Measurements from ENCODE around the gene GPR55. TPM values are rescaled to one million over a fixed set of nuclear protein-coding genes. Genes with fewer than 3 reads are reported as not detected.

Gene GPR55
- total RNA-seq, 4 donors from 2014 or later = 0.72 to 1.2 TPM; not detected in 2

GRCh38 chr2:230898713-230899091 is 26.3 kb downstream of the GPR55 start:
- peak in 1 of 2 donors; percentile 67 for DNase-seq (ENCODE audit: low spot score in 2 of 2)
- 65% methylated on average over 4 of the region's 8 CpGs for WGBS

GRCh38 chr2:230898016-230898712 is 26.9 kb downstream of the GPR55 start:
- H3K27me3 ChIP-seq = peaks cover 28% of the 10 kb centered on the region
- H3K4me1 ChIP-seq = no peaks in the 10 kb centered on the region
- TF ChIP-seq CTCF (IDR thresholded peaks at IDR 0.05) (no peak), EP300 (IDR thresholded peaks at IDR 0.05) (no peak), POLR2AphosphoS5 (IDR thresholded peaks at IDR 0.05) (no peak), POLR2A (IDR thresholded peaks at IDR 0.05) (no peak)
- no peak overlapping the region for H3K4me3 ChIP-seq
- H3K9me3 ChIP-seq = no peaks in the 10 kb centered on the region
- DNase-seq (ENCODE audit: low spot score in 2 of 2) = peak in 1 of 2 donors; percentile 78
- H3K36me3 ChIP-seq = no peaks in the 10 kb centered on the region
- WGBS = 94% methylated on average over 8 of the region's 13 CpGs
- no peak overlapping the region for H3K27ac ChIP-seq

More at GRCh38 chr2:230898713-230899091, 26.3 kb downstream of the GPR55 start:
- H3K9me3 ChIP-seq = no peaks in the 10 kb centered on the region
- H3K27ac ChIP-seq = no peak overlapping the region
- H3K36me3 ChIP-seq = no peaks in the 10 kb centered on the region
- H3K4me1 ChIP-seq = no peaks in the 10 kb centered on the region
- no peak overlapping the region for H3K4me3 ChIP-seq
- H3K27me3 ChIP-seq = peaks cover 28% of the 10 kb centered on the region
- TF ChIP-seq POLR2AphosphoS5 (IDR thresholded peaks at IDR 0.05) (no peak), CTCF (IDR thresholded peaks at IDR 0.05) (no peak), POLR2A (IDR thresholded peaks at IDR 0.05) (no peak)

- Histone ChIP-seq H3K27me3 (peaks cover 28% of the 10 kb centered on the region), H3K27ac (no peak overlapping the region), H3K4me3 (no peak overlapping the region), H3K4me1 (no peaks in the 10 kb centered on the region), H3K9me3 (no peaks in the 10 kb centered on the region), H3K36me3 (no peaks in the 10 kb centered on the region)
- WGBS = 84% methylated on average over 18 of the region's 19 CpGs
- DNase-seq (ENCODE audit: low spot score in 2 of 2) = peak in 1 of 2 donors; percentile 65
- TF ChIP-seq POLR2A (IDR thresholded peaks at IDR 0.05) (no peak), POLR2AphosphoS5 (IDR thresholded peaks at IDR 0.05) (no peak), CTCF (IDR thresholded peaks at IDR 0.05) (no peak), EP300 (IDR thresholded peaks at IDR 0.05) (no peak)
Observed at GRCh38 chr2:230896346-230897115, 28.5 kb downstream of the GPR55 start.

GRCh38 chr2:230895536-230896345 is 29.3 kb downstream of the GPR55 start:
- no peaks in the 10 kb centered on the region for H3K36me3 ChIP-seq
- H3K4me3 ChIP-seq = no peak overlapping the region
- 52% methylated on average over 6 of the region's 6 CpGs for WGBS
- peak in 1 of 2 donors; percentile 70 for DNase-seq (ENCODE audit: low spot score in 2 of 2)
- H3K4me1 ChIP-seq = no peaks in the 10 kb centered on the region
- TF ChIP-seq POLR2AphosphoS5 (IDR thresholded peaks at IDR 0.05) = no peak
- no peak for TF ChIP-seq EP300 (IDR thresholded peaks at IDR 0.05)
- no peak for TF ChIP-seq POLR2A (IDR thresholded peaks at IDR 0.05)
- TF ChIP-seq CTCF (IDR thresholded peaks at IDR 0.05) = no peak
- no peaks in the 10 kb centered on the region for H3K9me3 ChIP-seq
- peaks cover 20% of the 10 kb centered on the region for H3K27me3 ChIP-seq
- H3K27ac ChIP-seq = no peak overlapping the region
